Measurements from ENCODE around the gene ZNF283.
"Not testable (repeated sequence)": the region's sequence is repeated elsewhere in the genome, so short reads cannot be mapped to it uniquely, and the experiment has no call there.

The ZNF283 gene

GRCh38 chr19:43802216-43802951 lies 24.7 kb upstream of the ZNF283 start, which contains the start of gene LYPD5:
Gene LYPD5 (minus strand): TSS chr19:43802447. CDS start chr19:43802380, 67 bp downstream.
- DNase-seq: no peak

GRCh38 chr19:43804432-43804831 lies 22.7 kb upstream of the ZNF283 start:
- DNase-seq: no peak

- DNase-seq: not testable (repeated sequence)
Measured at GRCh38 chr19:43806401-43806800, 20.7 kb upstream of the ZNF283 start.

GRCh38 chr19:43806848-43807247 lies 20.3 kb upstream of the ZNF283 start:
- DNase-seq: no peak

GRCh38 chr19:43807651-43808050 lies 19.5 kb upstream of the ZNF283 start:
- no peak for DNase-seq

- DNase-seq: peak; percentile 82 to 89
Measured at GRCh38 chr19:43809762-43810696, 17.1 kb upstream of the ZNF283 start.

- no peak for DNase-seq
Measured at GRCh38 chr19:43811837-43812236, 15.3 kb upstream of the ZNF283 start.

- no peak for DNase-seq
Measured at GRCh38 chr19:43812259-43812658, 14.9 kb upstream of the ZNF283 start.

GRCh38 chr19:43812688-43813087 lies 14.4 kb upstream of the ZNF283 start:
- DNase-seq: no peak

GRCh38 chr19:43814663-43815352 lies 12.3 kb upstream of the ZNF283 start:
- no peak for DNase-seq

GRCh38 chr19:43817454-43817853 lies 9.7 kb upstream of the ZNF283 start:
- DNase-seq: not testable (repeated sequence)

- no peak for DNase-seq
Measured at GRCh38 chr19:43818500-43818899, 8.6 kb upstream of the ZNF283 start.

GRCh38 chr19:43820098-43820883 lies 6.8 kb upstream of the ZNF283 start:
- DNase-seq: no peak

- DNase-seq: no peak
Measured at GRCh38 chr19:43820884-43821215, 6.3 kb upstream of the ZNF283 start.

GRCh38 chr19:43823856-43824255 lies 3.3 kb upstream of the ZNF283 start:
- not testable (repeated sequence) for DNase-seq

GRCh38 chr19:43824572-43824971 lies 2.5 kb upstream of the ZNF283 start:
- DNase-seq: not testable (repeated sequence)

GRCh38 chr19:43839139-43839538 lies 12.0 kb downstream of the ZNF283 start:
- no peak for DNase-seq

- no peak for DNase-seq
Measured at GRCh38 chr19:43842007-43842406, 14.9 kb downstream of the ZNF283 start.

GRCh38 chr19:43847246-43847645 lies 20.1 kb downstream of the ZNF283 start:
- no peak for DNase-seq

GRCh38 chr19:43847884-43848283 lies 20.8 kb downstream of the ZNF283 start:
- no peak for DNase-seq

- DNase-seq: no peak
Measured at GRCh38 chr19:43848821-43849220, 21.7 kb downstream of the ZNF283 start.

- no peak for DNase-seq
Measured at GRCh38 chr19:43858174-43858573, 31.1 kb downstream of the ZNF283 start.

GRCh38 chr19:43866923-43867322 lies 39.8 kb downstream of the ZNF283 start:
- not testable (repeated sequence) for DNase-seq
